Mesothelial cell of epicardium (in vitro differentiated cells): Measurements from ENCODE around the gene WFS1. TPM values are rescaled to one million over a fixed set of nuclear protein-coding genes. Genes with fewer than 3 reads are reported as not detected.

Experiments used
- DNase-seq, 2 experiments: peaks; one replicate each; pipeline ENCODE4 v3.0.0; 2021; ENCODE audit warnings: low spot score in 2 of 2; ENCODE audit not compliant: unreplicated experiment in 2 of 2
- H3K27ac Mint-ChIP-seq: 2 replicates; pipeline ENCODE4 v1.8.0; 2021; ENCODE audit warnings: mixed read lengths
- H3K27me3 Mint-ChIP-seq: 2 replicates; pipeline ENCODE4 v1.8.0; 2021; ENCODE audit warnings: low read depth, mixed read lengths
- H3K36me3 Mint-ChIP-seq: 2 replicates; pipeline ENCODE4 v1.8.0; 2021; ENCODE audit warnings: mixed read lengths
- H3K4me1 Mint-ChIP-seq: 2 replicates; pipeline ENCODE4 v1.8.0; 2021; ENCODE audit warnings: mixed read lengths
- H3K4me3 Mint-ChIP-seq: 2 replicates; pipeline ENCODE4 v1.8.0; 2021; ENCODE audit warnings: mild to moderate bottlenecking, moderate library complexity, mixed read lengths
- H3K9me3 Mint-ChIP-seq: 2 replicates; pipeline ENCODE4 v1.8.0; 2021; ENCODE audit warnings: mixed read lengths
- CTCF ChIP-seq: fragments of 200-600 bp; sonication (generic); IDR thresholded peaks from one replicate; pipeline ENCODE4 v1.5.0; 2021; ENCODE audit warnings: antibody characterized with exemption; ENCODE audit not compliant: unreplicated experiment
- total RNA-seq: library from RNA; stranded (reverse); gene quantifications from 3 replicates; pipeline ENCODE4 v1.2.1, GENCODE V29; 2021

Gene WFS1
- total RNA-seq, 1 donor from 2014 or later: 34.2 TPM

- Mint-ChIP-seq H3K36me3 (peaks cover 30% of the 10 kb centered on the region), H3K4me1 (no peaks in the 10 kb centered on the region), H3K4me3 (no peak overlapping the region), H3K27ac (no peak overlapping the region), H3K9me3 (no peaks in the 10 kb centered on the region), H3K27me3 (no peaks in the 10 kb centered on the region)
- DNase-seq: no peak
- no peak for TF ChIP-seq CTCF
These were observed 22.2 kb downstream of the WFS1 start for GRCh38 chr4:6291784-6292297.

GRCh38 chr4:6292376-6293096 lies 22.9 kb downstream of the WFS1 start:
- no peak overlapping the region for H3K4me3 Mint-ChIP-seq
- H3K36me3 Mint-ChIP-seq: peaks cover 28% of the 10 kb centered on the region
- no peaks in the 10 kb centered on the region for H3K27me3 Mint-ChIP-seq
- H3K9me3 Mint-ChIP-seq: no peaks in the 10 kb centered on the region
- TF ChIP-seq CTCF: no peak
- H3K4me1 Mint-ChIP-seq: no peaks in the 10 kb centered on the region
- no peak for DNase-seq
- no peak overlapping the region for H3K27ac Mint-ChIP-seq

GRCh38 chr4:6293097-6293445 lies 23.4 kb downstream of the WFS1 start:
- Mint-ChIP-seq H3K4me3 (no peak overlapping the region), H3K27me3 (no peaks in the 10 kb centered on the region), H3K36me3 (peaks cover 29% of the 10 kb centered on the region), H3K27ac (no peak overlapping the region), H3K4me1 (no peaks in the 10 kb centered on the region), H3K9me3 (no peaks in the 10 kb centered on the region)
- no peak for TF ChIP-seq CTCF
- no peak for DNase-seq

- no peak for TF ChIP-seq CTCF
- no peak for DNase-seq
- no peak overlapping the region for H3K4me3 Mint-ChIP-seq
- no peaks in the 10 kb centered on the region for H3K27me3 Mint-ChIP-seq
- H3K27ac Mint-ChIP-seq: no peak overlapping the region
- H3K36me3 Mint-ChIP-seq: peaks cover 25% of the 10 kb centered on the region
- H3K4me1 Mint-ChIP-seq: no peaks in the 10 kb centered on the region
- H3K9me3 Mint-ChIP-seq: no peaks in the 10 kb centered on the region
These were observed 24.0 kb downstream of the WFS1 start for GRCh38 chr4:6293661-6294060.

GRCh38 chr4:6294705-6295421 lies 25.2 kb downstream of the WFS1 start:
- Mint-ChIP-seq H3K27me3 (no peaks in the 10 kb centered on the region), H3K27ac (no peak overlapping the region)
- no peak for DNase-seq

More at GRCh38 chr4:6294705-6295421, 25.2 kb downstream of the WFS1 start:
- no peaks in the 10 kb centered on the region for H3K9me3 Mint-ChIP-seq
- H3K4me1 Mint-ChIP-seq: no peaks in the 10 kb centered on the region
- H3K4me3 Mint-ChIP-seq: no peak overlapping the region
- TF ChIP-seq CTCF: no peak
- peaks cover 16% of the 10 kb centered on the region for H3K36me3 Mint-ChIP-seq
